Stimulated activated CD8-positive, alpha-beta memory T cell treated with anti-CD3 and anti-CD28 coated beads, Interleukin-15, amount 100 ng/mL, for 1 hour (primary cell): ENCODE results near the gene MNT.
A peak's percentile ranks its signal among the peaks of the same experiment; 100 is the strongest.

Experiments
- DNase-seq: peaks from one replicate; pipeline ENCODE4 v3.0.0-alpha.2; 2020; ENCODE audit warnings: low read depth

The MNT gene

GRCh38 chr17:2415081-2415480 is 14.2 kb upstream of the MNT start:
- DNase-seq = no peak

GRCh38 chr17:2414446-2415064 is 13.7 kb upstream of the MNT start:
- DNase-seq = no peak

- DNase-seq = no peak
These were observed 11.7 kb upstream of the MNT start for GRCh38 chr17:2412561-2413021.

GRCh38 chr17:2410951-2411350 is 10.1 kb upstream of the MNT start:
- DNase-seq = no peak

- no peak for DNase-seq
These were observed 6.3 kb upstream of the MNT start for GRCh38 chr17:2406903-2407790.

GRCh38 chr17:2406271-2406902 is 5.5 kb upstream of the MNT start:
- DNase-seq = no peak

GRCh38 chr17:2405247-2405926 is 4.5 kb upstream of the MNT start:
- no peak for DNase-seq

- no peak for DNase-seq
These were observed 2.2 kb upstream of the MNT start for GRCh38 chr17:2403044-2403443.

GRCh38 chr17:2402544-2402943 is 1.7 kb upstream of the MNT start:
- DNase-seq = no peak

- peak; percentile 98 for DNase-seq
These were observed 764 bp upstream of the MNT start for GRCh38 chr17:2401426-2402221.

GRCh38 chr17:2400474-2400866 is 390 bp downstream of the MNT start:
- DNase-seq = no peak

GRCh38 chr17:2399572-2400473 is 1.0 kb downstream of the MNT start:
- DNase-seq = peak; percentile 74

GRCh38 chr17:2398655-2399571 is 1.9 kb downstream of the MNT start:
- DNase-seq = no peak

GRCh38 chr17:2398182-2398581 is 2.7 kb downstream of the MNT start:
- DNase-seq = no peak

- no peak for DNase-seq
These were observed 3.4 kb downstream of the MNT start for GRCh38 chr17:2397247-2398171.

- no peak for DNase-seq
These were observed 4.2 kb downstream of the MNT start for GRCh38 chr17:2396568-2397246.

GRCh38 chr17:2396192-2396567 is 4.7 kb downstream of the MNT start:
- no peak for DNase-seq
